ENCODE results near the gene GDF10. TPM values are rescaled to one million over a fixed set of nuclear protein-coding genes. Genes with fewer than 3 reads are reported as not detected.

The GDF10 gene
- total RNA-seq, 1 experiment from 2014 or later: 0.24 TPM

DNA sequence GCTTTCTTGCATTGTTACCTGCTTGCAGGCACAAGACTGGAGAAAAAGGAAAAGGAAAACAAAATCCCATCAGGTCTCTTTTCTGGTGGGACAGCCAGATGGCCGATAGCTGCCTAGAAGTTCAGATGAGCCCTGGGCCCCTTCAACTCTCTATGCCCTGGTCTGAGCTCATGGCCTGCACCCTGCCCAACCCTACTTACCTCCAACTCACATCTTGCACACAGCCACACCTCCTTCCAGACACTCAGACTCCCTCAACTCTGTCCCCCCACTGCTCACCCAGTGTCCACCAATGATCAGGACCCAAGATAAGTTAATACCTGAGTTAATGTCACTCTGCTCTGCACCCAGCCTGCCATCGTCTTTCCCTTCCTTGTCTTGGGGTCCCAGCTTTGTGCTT, 59.1 kb downstream of the GDF10 start (continued):
- TF ChIP-seq, protein P1, sequence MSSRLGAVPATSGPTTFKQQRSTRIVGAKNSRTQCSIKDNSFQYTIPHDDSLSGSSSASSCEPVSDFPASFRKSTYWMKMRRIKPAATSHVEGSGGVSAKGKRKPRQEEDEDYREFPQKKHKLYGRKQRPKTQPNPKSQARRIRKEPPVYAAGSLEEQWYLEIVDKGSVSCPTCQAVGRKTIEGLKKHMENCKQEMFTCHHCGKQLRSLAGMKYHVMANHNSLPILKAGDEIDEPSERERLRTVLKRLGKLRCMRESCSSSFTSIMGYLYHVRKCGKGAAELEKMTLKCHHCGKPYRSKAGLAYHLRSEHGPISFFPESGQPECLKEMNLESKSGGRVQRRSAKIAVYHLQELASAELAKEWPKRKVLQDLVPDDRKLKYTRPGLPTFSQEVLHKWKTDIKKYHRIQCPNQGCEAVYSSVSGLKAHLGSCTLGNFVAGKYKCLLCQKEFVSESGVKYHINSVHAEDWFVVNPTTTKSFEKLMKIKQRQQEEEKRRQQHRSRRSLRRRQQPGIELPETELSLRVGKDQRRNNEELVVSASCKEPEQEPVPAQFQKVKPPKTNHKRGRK (CRISPR knock-in tag; IDR thresholded peaks at IDR 0.05; ENCODE audit: borderline replicate concordance): no peak
- TF ChIP-seq IRF2 (CRISPR knock-in tag; IDR thresholded peaks at IDR 0.05; ENCODE audit: borderline replicate concordance, low read depth) (no peak), SP1 (CRISPR knock-in tag; conservative IDR thresholded peaks at IDR 0.05) (no peak), ZBTB43 (CRISPR knock-in tag; IDR thresholded peaks at IDR 0.05) (no peak), CREB1 (CRISPR knock-in tag; IDR thresholded peaks at IDR 0.05) (no peak), MXD4 (CRISPR knock-in tag; IDR thresholded peaks at IDR 0.05; ENCODE audit: borderline replicate concordance) (no peak)

DNA sequence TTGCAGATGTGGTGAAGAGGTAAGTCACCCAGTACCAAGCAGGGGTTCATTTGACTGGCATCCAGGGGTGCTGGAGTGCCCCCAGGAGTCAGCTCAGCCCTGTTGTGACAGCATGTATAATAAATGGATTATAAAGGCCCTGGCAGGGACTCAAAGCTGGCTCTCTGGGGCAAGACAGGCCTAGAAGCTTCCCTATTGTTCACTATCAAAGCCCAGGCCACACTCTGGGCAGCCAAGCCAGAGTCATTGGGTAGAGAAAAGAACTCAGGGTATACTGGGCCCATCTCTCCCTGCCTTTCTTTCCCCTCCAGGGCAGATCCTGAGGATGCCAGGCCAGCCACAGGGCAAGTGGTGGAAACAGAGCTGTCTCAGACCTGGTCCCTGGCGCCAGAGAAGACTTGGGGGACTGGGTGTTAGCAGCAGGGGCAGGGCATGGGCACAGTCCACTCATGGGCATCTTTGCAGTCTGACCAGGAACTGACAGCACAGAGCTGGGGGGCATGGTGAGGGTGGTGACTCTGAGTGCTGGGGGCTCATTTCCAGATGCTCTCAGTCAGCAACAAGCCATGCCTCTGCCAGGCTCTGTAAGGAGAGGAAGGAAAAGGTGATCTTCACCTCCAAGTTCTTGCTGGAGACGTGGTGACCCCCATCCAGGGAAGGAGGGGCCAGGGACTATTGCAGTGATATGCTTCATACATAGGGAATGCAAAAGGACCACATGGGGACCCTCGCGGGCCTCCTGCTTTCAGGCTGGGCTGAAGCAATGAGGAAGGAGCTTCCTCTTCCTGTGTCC, 59.8 kb downstream of the GDF10 start:
- Mint-ChIP-seq H3K4me3 (no peak overlapping the region), H3K36me3 (no peaks in the 10 kb centered on the region), H3K27me3 (ENCODE audit: low read depth) (no peaks in the 10 kb centered on the region), H3K4me1 (peaks cover 20% of the 10 kb centered on the region), H3K9me3 (no peaks in the 10 kb centered on the region), H3K27ac (no peak overlapping the region)
- ATAC-seq: no peak
- DNase-seq (ENCODE audit: low spot score): no peak
- ChIA-PET POLR2A (no interaction called here), CTCF (interaction anchor here (2.7 kb wide), 1 partner anchor 18 kb away, joined by 17 read pairs; no protein-coding TSS in a partner anchor)
- TF ChIP-seq GRHL2 (CRISPR knock-in tag; IDR thresholded peaks at IDR 0.05; ENCODE audit: insufficient replicate concordance, severe bottlenecking): no peak

DNA sequence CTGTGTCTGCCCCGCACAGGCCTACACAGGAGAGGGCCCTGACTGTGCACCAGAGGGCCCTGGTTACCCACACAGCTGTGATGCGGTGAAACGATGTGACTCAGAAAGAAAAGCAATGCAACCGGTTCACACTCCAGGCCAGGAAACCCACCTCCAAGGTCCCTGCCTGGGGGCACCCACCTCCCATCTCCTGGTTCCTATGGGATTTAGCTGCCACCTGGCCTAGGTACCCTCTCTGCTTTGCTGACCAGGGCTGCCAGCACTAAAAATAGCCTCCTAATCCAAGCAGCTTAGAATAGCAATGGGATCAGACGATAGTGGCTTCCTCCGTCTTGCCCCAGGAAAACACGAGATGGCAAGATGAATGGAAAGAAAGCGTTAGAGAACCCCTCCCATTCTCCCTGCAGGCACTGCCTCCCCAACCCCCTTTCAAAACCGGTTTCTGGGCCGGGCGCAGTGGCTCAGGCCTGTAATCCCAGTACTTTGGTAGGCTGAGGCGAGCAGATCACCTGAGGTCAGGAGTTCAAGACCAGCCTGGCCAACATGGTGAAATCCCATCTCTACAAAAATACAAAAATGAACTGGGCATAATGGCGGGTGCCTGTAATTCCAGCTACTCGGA, 60.5 kb downstream of the GDF10 start:
- POLR2A ChIA-PET: no interaction called here
- no peak for ATAC-seq
- Mint-ChIP-seq H3K27ac (no peak overlapping the region), H3K4me1 (peaks cover 26% of the 10 kb centered on the region), H3K36me3 (no peaks in the 10 kb centered on the region), H3K9me3 (no peaks in the 10 kb centered on the region), H3K4me3 (no peak overlapping the region), H3K27me3 (ENCODE audit: low read depth) (no peaks in the 10 kb centered on the region)
- TF ChIP-seq PRDM15 (CRISPR knock-in tag; IDR thresholded peaks at IDR 0.05) (no peak), GRHL2 (CRISPR knock-in tag; IDR thresholded peaks at IDR 0.05; ENCODE audit: insufficient replicate concordance, severe bottlenecking) (no peak), NR1H2 (CRISPR knock-in tag; IDR thresholded peaks at IDR 0.05) (no peak), JUN (CRISPR knock-in tag; IDR thresholded peaks at IDR 0.05) (no peak), ERG (CRISPR knock-in tag; IDR thresholded peaks at IDR 0.05) (no peak), ZNF121 (CRISPR knock-in tag; IDR thresholded peaks at IDR 0.05) (no peak), ZNF281 (CRISPR knock-in tag; IDR thresholded peaks at IDR 0.05) (no peak), CBFB (CRISPR knock-in tag; IDR thresholded peaks at IDR 0.05; ENCODE audit: low read depth) (no peak), E2F4 (CRISPR knock-in tag; IDR thresholded peaks at IDR 0.05; ENCODE audit: borderline replicate concordance, low read depth) (no peak), MXD4 (CRISPR knock-in tag; IDR thresholded peaks at IDR 0.05; ENCODE audit: borderline replicate concordance) (no peak), ZNF138 (CRISPR knock-in tag; conservative IDR thresholded peaks at IDR 0.05) (no peak), ESRRA (CRISPR knock-in tag; IDR thresholded peaks at IDR 0.05; ENCODE audit: borderline replicate concordance) (no peak)
- CTCF ChIA-PET: interaction anchor here (1.8 to 2.7 kb wide), 2 partner anchors 17 to 20 kb away, joined by 9 to 17 read pairs; no protein-coding TSS in a partner anchor
- DNase-seq (ENCODE audit: low spot score): no peak

Data from WTC11 (cell line).